ENCODE measurements around the gene MS4A14. TPM values are rescaled to one million over a fixed set of nuclear protein-coding genes. Genes with fewer than 3 reads are reported as not detected.

Gene MS4A14, protein sequence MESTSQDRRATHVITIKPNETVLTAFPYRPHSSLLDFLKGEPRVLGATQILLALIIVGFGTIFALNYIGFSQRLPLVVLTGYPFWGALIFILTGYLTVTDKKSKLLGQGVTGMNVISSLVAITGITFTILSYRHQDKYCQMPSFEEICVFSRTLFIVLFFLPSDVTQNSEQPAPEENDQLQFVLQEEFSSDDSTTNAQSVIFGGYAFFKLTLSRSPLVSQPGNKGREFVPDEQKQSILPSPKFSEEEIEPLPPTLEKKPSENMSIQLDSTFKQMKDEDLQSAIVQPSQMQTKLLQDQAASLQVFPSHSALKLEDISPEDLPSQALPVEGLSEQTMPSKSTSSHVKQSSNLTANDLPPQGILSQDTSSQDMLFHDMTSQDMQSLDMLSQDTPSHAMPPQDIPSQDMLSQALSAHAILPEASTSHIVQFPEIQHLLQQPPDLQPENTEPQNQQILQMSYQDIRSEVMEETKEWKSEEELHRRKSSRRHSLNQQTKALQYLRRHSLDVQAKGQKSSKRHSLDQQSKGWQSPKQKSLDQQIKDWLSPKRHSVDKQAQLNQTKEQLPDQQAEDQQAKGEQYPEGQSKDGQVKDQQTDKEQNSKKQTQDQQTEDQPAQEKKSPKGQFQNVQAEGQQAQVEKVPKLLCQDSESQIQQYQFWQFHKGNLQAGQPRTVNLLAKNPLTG
- total RNA-seq (1 to 10 TPM in 1 of 2 donors, under 1 TPM in 1; 0.19 to 1.1 TPM), polyA plus RNA-seq (under 1 TPM; 0.06 to 0.17 TPM)

- TF ChIP-seq RXRA (IDR thresholded peaks at IDR 0.05) (no peak), FOXA1 (IDR thresholded peaks at IDR 0.05) (no peak), MAX (IDR thresholded peaks at IDR 0.05) (no peak), EGR1 (IDR thresholded peaks at IDR 0.05; ENCODE audit: low read depth in 2 of 2) (no peak), FOXA2 (IDR thresholded peaks at IDR 0.05) (no peak), ZBTB33 (IDR thresholded peaks at IDR 0.05) (no peak), JUND (IDR thresholded peaks at IDR 0.05) (no peak), HNF4A (conservative IDR thresholded peaks at IDR 0.05) (no peak), TAF1 (conservative IDR thresholded peaks at IDR 0.05) (no peak), NR2F2 (IDR thresholded peaks at IDR 0.05) (no peak)
- TF ChIP-seq, protein P1, sequence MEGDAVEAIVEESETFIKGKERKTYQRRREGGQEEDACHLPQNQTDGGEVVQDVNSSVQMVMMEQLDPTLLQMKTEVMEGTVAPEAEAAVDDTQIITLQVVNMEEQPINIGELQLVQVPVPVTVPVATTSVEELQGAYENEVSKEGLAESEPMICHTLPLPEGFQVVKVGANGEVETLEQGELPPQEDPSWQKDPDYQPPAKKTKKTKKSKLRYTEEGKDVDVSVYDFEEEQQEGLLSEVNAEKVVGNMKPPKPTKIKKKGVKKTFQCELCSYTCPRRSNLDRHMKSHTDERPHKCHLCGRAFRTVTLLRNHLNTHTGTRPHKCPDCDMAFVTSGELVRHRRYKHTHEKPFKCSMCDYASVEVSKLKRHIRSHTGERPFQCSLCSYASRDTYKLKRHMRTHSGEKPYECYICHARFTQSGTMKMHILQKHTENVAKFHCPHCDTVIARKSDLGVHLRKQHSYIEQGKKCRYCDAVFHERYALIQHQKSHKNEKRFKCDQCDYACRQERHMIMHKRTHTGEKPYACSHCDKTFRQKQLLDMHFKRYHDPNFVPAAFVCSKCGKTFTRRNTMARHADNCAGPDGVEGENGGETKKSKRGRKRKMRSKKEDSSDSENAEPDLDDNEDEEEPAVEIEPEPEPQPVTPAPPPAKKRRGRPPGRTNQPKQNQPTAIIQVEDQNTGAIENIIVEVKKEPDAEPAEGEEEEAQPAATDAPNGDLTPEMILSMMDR (IDR thresholded peaks at IDR 0.05; ENCODE audit: low read depth, low read length, missing input control): no peak
- TF ChIP-seq, protein P2, sequence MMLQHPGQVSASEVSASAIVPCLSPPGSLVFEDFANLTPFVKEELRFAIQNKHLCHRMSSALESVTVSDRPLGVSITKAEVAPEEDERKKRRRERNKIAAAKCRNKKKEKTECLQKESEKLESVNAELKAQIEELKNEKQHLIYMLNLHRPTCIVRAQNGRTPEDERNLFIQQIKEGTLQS (IDR thresholded peaks at IDR 0.05): no peak
- Histone ChIP-seq H3K27me3 (ENCODE audit: control insufficient read depth in 4 of 4, insufficient read depth in 4 of 4, low read length in 3 of 4) (peaks cover 0 to 5% (median 0%) of the 10 kb centered on the region in 4 donors), H3K27ac (ENCODE audit: low read depth in 1 of 2, low read length in 2 of 2) (no peak within 1 kb of the TSS), H3K9me3 (ENCODE audit: control insufficient read depth in 4 of 4, low read length in 3 of 4) (no peaks in the 10 kb centered on the region), H3K4me1 (ENCODE audit: control insufficient read depth in 4 of 4, insufficient read depth in 4 of 4, low read length in 3 of 4) (no peaks in the 10 kb centered on the region), H3K36me3 (ENCODE audit: control insufficient read depth in 4 of 4, insufficient read depth in 3 of 4, low read depth in 1 of 4, low read length in 3 of 4) (no peaks in the 10 kb centered on the region), H3K4me3 (ENCODE audit: low read depth in 1 of 3, low read length in 3 of 3) (no peak within 1 kb of the TSS), H3K9ac (ENCODE audit: low read depth in 1 of 2, low read length in 2 of 2) (no peak within 1 kb of the TSS)
- WGBS: 55% methylated on average over 3 of the region's 3 CpGs
- DNase-seq (ENCODE audit: low spot score): no peak
These were observed at the start of gene MS4A14 for GRCh38 chr11:60396382-60396781. TSS of gene MS4A14 (plus strand) at chr11:60396459. CDS start at chr11:60396579, 120 bp downstream.

GRCh38 chr11:60347084-60347797, 49.0 kb upstream of the MS4A14 start:
- no peak for DNase-seq (ENCODE audit: low spot score)
- H3K4me3 ChIP-seq (ENCODE audit: low read depth in 1 of 3, low read length in 3 of 3): no peak overlapping the region
- H3K4me1 ChIP-seq (ENCODE audit: control insufficient read depth in 4 of 4, insufficient read depth in 4 of 4, low read length in 3 of 4): no peaks in the 10 kb centered on the region
- no peak overlapping the region for H3K9ac ChIP-seq (ENCODE audit: low read depth in 1 of 2, low read length in 2 of 2)
- H3K27me3 ChIP-seq (ENCODE audit: control insufficient read depth in 4 of 4, insufficient read depth in 4 of 4, low read length in 3 of 4): peaks cover 0 to 3% (median 1%) of the 10 kb centered on the region in 4 donors
- 85% methylated on average over 2 of the region's 2 CpGs for WGBS
- no peaks in the 10 kb centered on the region for H3K36me3 ChIP-seq (ENCODE audit: control insufficient read depth in 4 of 4, insufficient read depth in 3 of 4, low read depth in 1 of 4, low read length in 3 of 4)
- no peak overlapping the region for H3K27ac ChIP-seq (ENCODE audit: low read depth in 1 of 2, low read length in 2 of 2)
- no peaks in the 10 kb centered on the region for H3K9me3 ChIP-seq (ENCODE audit: control insufficient read depth in 4 of 4, low read length in 3 of 4)
- TF ChIP-seq REST (IDR thresholded peaks at IDR 0.05): no peak
- TF ChIP-seq, protein P2 (IDR thresholded peaks at IDR 0.05): no peak
- TF ChIP-seq, protein P1 (IDR thresholded peaks at IDR 0.05; ENCODE audit: low read depth, low read length, missing input control): no peak
- no peak for TF ChIP-seq HNF4A (conservative IDR thresholded peaks at IDR 0.05)
- TF ChIP-seq FOXA2 (IDR thresholded peaks at IDR 0.05): no peak
- no peak for TF ChIP-seq HNF4G (IDR thresholded peaks at IDR 0.05)

All from liver (tissue), 9 donors.